GM23248 (cell line): Measurements from ENCODE around the gene SRSF7.

Source experiments
- EZH2 ChIP-seq: fragments of 200-600 bp; sonication (generic); IDR thresholded peaks from 2 replicates; pipeline ENCODE4 v1.6.1; 2018; ENCODE audit warnings: antibody characterized with exemption, mild to moderate bottlenecking; ENCODE audit not compliant: insufficient read depth, poor library complexity, severe bottlenecking
- EZH2phosphoT487 ChIP-seq: fragments of 200-600 bp; sonication (generic); IDR thresholded peaks from 2 replicates; pipeline ENCODE4 v1.6.1; 2018; ENCODE audit warnings: antibody characterized with exemption, moderate library complexity, mild to moderate bottlenecking, low read depth; ENCODE audit not compliant: insufficient read depth

DNA sequence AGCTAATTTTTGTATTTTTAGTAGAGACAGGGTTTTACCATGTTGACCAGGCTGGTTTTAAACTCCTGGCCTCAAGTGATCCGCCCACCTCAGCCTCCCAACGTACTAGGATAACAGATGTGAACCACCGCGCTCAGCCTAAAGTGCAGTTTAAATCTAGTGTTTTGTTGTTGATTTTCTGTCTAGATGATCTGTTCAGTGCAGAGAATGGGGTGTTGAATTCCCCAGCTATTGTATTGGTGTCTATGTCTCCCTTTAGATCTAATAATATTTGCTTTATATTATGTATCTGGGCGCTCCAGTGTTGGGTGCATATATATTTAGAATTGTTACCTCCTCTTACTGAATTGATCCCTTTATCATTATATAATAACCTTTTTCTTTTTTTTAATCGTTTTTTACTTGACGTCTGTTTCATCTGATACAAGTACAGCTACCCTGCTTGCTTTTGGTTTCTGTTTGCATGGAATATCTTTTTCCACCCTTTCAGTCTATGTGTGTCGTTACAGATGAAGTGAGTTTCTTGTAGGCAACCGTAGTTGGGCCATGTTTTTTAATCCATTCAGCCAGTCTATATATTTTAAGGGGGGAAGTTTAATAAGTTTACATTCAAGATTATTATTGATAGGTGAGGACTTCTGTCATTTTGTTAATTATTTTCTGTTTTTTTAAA, 50.9 kb downstream of the SRSF7 start:
- TF ChIP-seq EZH2 (no peak), EZH2phosphoT487 (no peak)
